Lung (tissue), 16 donors: ENCODE results near the gene PFDN4. TPM values are rescaled to one million over a fixed set of nuclear protein-coding genes. Genes with fewer than 3 reads are reported as not detected.

Experiments used
- ATAC-seq: fragments of 200-7000 bp; cut with Tn5 transposase; one replicate; pipeline ENCODE4 v1.9.1; 2020; ENCODE audit warnings: moderate number of reproducible peaks; ENCODE audit not compliant: insufficient read depth, low FRiP score
- DNase-seq, 3 donors: peaks; one replicate each; pipeline ENCODE4 v3.0.0-alpha.2; 2013 to 2017
- H3K27ac ChIP-seq, 2 donors: one replicate each; pipeline ENCODE4 v1.5.1; 2013; ENCODE audit warnings: mild to moderate bottlenecking in 2 of 2, moderate library complexity in 2 of 2, control low read depth in 1 of 2, inconsistent platforms in 1 of 2, low read depth in 1 of 2, low read length in 1 of 2
- H3K27me3 ChIP-seq, 3 donors: one replicate each; pipeline ENCODE4 v1.5.1; 2013; ENCODE audit warnings: low read length in 2 of 3; ENCODE audit not compliant: control insufficient read depth in 3 of 3, insufficient read depth in 3 of 3
- H3K36me3 ChIP-seq, 4 donors: one replicate each; pipeline ENCODE4 v1.5.1; 2013; ENCODE audit warnings: low read length in 4 of 4, mild to moderate bottlenecking in 1 of 4, moderate library complexity in 1 of 4; ENCODE audit not compliant: control insufficient read depth in 4 of 4, insufficient read depth in 4 of 4
- H3K4me1 ChIP-seq, 5 donors: one replicate each; pipeline ENCODE4 v1.5.1; 2013; ENCODE audit warnings: low read length in 5 of 5, mild to moderate bottlenecking in 2 of 5, moderate library complexity in 1 of 5; ENCODE audit not compliant: control insufficient read depth in 5 of 5, insufficient read depth in 5 of 5
- H3K4me3 ChIP-seq: one replicate; pipeline ENCODE4 v1.5.1; 2013; ENCODE audit warnings: mild to moderate bottlenecking, control low read depth, moderate library complexity
- H3K9ac ChIP-seq, 2 donors: one replicate each; pipeline ENCODE4 v1.5.1; 2013; ENCODE audit warnings: low read length in 2 of 2, control low read depth in 1 of 2; ENCODE audit not compliant: insufficient read depth in 1 of 2
- H3K9me3 ChIP-seq, 4 donors: one replicate each; pipeline ENCODE4 v1.5.1; 2013; ENCODE audit warnings: low read length in 3 of 4, mild to moderate bottlenecking in 1 of 4, moderate library complexity in 1 of 4; ENCODE audit not compliant: control insufficient read depth in 4 of 4, insufficient read depth in 3 of 4
- WGBS, 2 donors: extraction: QIAGEN DNeasy Blood & Tissue Kit; methylation state at CpG; one replicate each; pipeline ENCODE4 v1.1.7; 2013; 5-methylcytosine and 5-hydroxymethylcytosine counted together
- long read RNA-seq, 5 donors: transcript quantifications; one replicate each; lab custom pipeline, GENCODE V29; 2026
- polyA plus RNA-seq, 2 donors: library from polyadenylated mRNA; stranded (reverse); fragments of 200-250 nt; gene quantifications; one replicate each; pipeline ENCODE4 v1.2.1, GENCODE V29; 2013
- total RNA-seq, 2 donors: library from RNA; depleted of rRNA in 1 of 2; stranded (reverse); fragments of >200 nt in 1 of 2; gene quantifications; one replicate each; pipeline ENCODE4 v1.2.1, GENCODE V29; 2014 to 2021
- TF ChIP-seq, protein P1 (sequence below): IDR thresholded peaks from 2 replicates; pipeline ENCODE4 v1.5.1; 2012; ENCODE audit warnings: mild to moderate bottlenecking; ENCODE audit errors: control extremely low read depth, extremely low read depth
- donor health status: control.
- donor health status: control.
- donor health status: Bipolar disorder and iron deficiency.
- donor health status: healthy.
- donor health status: DM: yes; HTN: yes; CAD: no.

The PFDN4 gene, protein sequence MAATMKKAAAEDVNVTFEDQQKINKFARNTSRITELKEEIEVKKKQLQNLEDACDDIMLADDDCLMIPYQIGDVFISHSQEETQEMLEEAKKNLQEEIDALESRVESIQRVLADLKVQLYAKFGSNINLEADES
- total RNA-seq (10 to 100 TPM; 15.9 to 51.8 TPM), polyA plus RNA-seq (10 to 100 TPM; 35.0 to 83.6 TPM)
- long read RNA-seq, donor 1, transcript PFDN4-201 (4 exons, 1,462 nt): major isoform, 30 of 41 reads
- long read RNA-seq, donor 1, partial matches to known transcripts: 11 of 41 reads
- long read RNA-seq, donor 1, other reads (novel, unspliced or antisense): 0 of 41 reads
- long read RNA-seq, donor 2, transcript PFDN4-201 (4 exons, 1,462 nt): major isoform, 13 of 22 reads
- long read RNA-seq, donor 2, partial matches to known transcripts: 9 of 22 reads
- long read RNA-seq, donor 2, other reads (novel, unspliced or antisense): 0 of 22 reads
- long read RNA-seq, donor 3, transcript PFDN4-201 (4 exons, 1,462 nt): major isoform, 26 of 47 reads
- long read RNA-seq, donor 3, partial matches to known transcripts: 21 of 47 reads
- long read RNA-seq, donor 3, other reads (novel, unspliced or antisense): 0 of 47 reads
- long read RNA-seq, donor 4, transcript PFDN4-201 (4 exons, 1,462 nt): major isoform, 18 of 23 reads
- long read RNA-seq, donor 4, partial matches to known transcripts: 5 of 23 reads
- long read RNA-seq, donor 4, other reads (novel, unspliced or antisense): 0 of 23 reads
- long read RNA-seq, donor 5, transcript PFDN4-201 (4 exons, 1,462 nt): major isoform, 58 of 72 reads
- long read RNA-seq, donor 5, partial matches to known transcripts: 14 of 72 reads
- long read RNA-seq, donor 5, other reads (novel, unspliced or antisense): 0 of 72 reads

DNA sequence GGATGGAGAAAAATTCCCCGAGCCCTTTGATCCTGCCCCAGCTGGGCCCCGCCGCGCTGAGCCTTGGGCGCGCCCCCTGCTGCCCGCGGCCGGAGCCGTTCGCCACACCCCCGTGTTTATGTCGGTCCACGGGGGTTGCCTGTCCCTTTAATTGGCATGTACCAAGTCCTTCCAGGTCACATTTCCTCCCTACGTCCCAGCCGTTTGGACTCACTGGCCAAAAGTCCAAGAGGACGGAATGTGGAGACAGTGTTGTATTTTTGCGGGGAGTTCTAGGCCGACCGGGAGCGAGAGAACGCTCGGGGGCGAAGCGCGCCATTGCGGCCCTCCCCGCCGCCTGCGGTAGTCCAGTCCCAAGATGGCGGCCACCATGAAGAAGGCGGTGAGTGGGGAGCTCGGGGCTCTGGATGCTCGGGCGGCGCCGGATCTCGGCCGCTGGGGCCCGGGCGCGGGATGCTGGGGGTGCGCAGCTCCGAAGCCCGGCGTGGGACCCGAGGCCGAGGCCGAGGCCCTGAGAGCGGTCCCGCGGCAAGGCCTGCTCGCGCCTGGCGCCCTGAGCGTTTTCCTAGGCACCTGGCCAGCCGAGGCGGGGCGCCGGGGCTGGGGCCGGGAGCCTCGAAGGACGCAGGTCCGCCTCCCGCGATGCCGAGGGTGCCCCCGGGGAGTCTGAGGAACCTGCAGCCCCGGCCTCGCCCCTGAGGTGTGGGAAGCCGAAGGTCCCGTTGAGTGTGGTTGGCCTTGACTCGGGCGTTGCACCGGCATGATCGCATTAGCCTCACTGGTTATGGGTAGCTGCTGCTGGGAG is at the start of gene PFDN4:
Gene PFDN4 (plus strand): TSS at position 345 of the 805 bp plus-strand sequence. CDS start 14 bp downstream, at position 359.
- H3K9ac ChIP-seq: peak within 1 kb of the TSS; percentile 97 to 100
- no peaks in the 10 kb centered on the region for H3K9me3 ChIP-seq
- WGBS, 2 donors: 1% methylated on average over 62 to 76 of the region's 76 CpGs
- TF ChIP-seq, protein P1, sequence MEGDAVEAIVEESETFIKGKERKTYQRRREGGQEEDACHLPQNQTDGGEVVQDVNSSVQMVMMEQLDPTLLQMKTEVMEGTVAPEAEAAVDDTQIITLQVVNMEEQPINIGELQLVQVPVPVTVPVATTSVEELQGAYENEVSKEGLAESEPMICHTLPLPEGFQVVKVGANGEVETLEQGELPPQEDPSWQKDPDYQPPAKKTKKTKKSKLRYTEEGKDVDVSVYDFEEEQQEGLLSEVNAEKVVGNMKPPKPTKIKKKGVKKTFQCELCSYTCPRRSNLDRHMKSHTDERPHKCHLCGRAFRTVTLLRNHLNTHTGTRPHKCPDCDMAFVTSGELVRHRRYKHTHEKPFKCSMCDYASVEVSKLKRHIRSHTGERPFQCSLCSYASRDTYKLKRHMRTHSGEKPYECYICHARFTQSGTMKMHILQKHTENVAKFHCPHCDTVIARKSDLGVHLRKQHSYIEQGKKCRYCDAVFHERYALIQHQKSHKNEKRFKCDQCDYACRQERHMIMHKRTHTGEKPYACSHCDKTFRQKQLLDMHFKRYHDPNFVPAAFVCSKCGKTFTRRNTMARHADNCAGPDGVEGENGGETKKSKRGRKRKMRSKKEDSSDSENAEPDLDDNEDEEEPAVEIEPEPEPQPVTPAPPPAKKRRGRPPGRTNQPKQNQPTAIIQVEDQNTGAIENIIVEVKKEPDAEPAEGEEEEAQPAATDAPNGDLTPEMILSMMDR: peak; percentile 47
- H3K27me3 ChIP-seq: no peaks in the 10 kb centered on the region
- peaks cover 0 to 2% (median 0%) of the 10 kb centered on the region in 4 donors for H3K36me3 ChIP-seq
- peak within 1 kb of the TSS; percentile 95 for H3K4me3 ChIP-seq
- peak; percentile 89 to 91 (median 90) for DNase-seq
- peak; percentile 95 for ATAC-seq
- peak within 1 kb of the TSS; percentile 94 to 100 for H3K27ac ChIP-seq
- peaks cover 0 to 17% (median 12%) of the 10 kb centered on the region in 5 donors for H3K4me1 ChIP-seq

DNA sequence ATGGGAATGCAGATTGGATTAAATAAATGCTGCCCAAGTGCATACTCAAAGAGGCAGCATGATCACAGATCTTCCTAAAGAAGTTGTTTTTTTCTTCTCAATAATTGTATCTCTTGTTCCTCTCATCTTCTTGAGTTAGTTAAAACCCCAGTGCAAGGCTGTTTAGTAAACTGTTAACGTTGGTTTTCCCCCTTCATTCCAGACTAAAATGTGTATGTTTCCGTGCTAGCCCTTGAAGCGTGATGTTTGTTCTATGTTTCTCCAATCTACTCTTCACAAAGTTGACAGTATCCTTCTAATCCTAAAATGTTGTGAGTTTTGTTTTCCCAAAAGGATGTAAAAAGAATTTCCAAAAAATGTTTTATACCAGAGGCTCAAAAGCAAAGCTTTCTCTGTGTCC is 49.7 kb upstream of the PFDN4 start:
- no peak overlapping the region for H3K4me3 ChIP-seq
- no peak for ATAC-seq
- H3K27me3 ChIP-seq: peaks cover 0 to 13% (median 3%) of the 10 kb centered on the region in 3 donors
- WGBS, 2 donors: 80 to 90% methylated on average over 3 of the region's 3 CpGs
- no peaks in the 10 kb centered on the region for H3K9me3 ChIP-seq
- H3K4me1 ChIP-seq: peaks cover 0 to 1% (median 0%) of the 10 kb centered on the region in 5 donors
- TF ChIP-seq, protein P1: no peak
- H3K27ac ChIP-seq: no peak overlapping the region
- no peaks in the 10 kb centered on the region for H3K36me3 ChIP-seq
- H3K9ac ChIP-seq: no peak overlapping the region
- no peak for DNase-seq

DNA sequence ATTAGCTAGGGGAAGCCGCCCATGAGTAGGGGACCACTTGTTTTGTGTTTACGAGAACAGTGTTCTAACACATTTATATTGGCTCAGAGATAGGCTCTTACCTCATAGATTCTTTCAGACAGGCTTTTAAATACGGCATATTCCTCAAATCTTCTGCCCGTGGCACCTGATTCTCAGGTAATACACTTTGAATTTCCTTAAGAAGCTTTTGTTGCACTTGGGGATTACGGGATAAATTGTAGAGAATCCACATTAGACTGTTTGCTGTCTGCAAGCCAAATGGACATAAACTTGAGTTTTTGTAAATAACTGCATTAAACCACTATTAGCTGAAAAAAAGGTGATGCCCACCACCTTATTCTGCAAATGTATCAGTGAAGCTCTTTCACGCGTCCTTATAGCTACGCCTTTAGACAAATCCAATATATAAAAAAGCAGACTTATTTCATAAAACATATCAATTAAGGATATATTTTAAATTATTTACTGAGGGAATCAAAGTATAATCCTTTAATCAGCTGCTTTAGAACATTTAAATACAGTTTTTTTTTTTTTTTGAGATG is 49.0 kb upstream of the PFDN4 start:
- Histone ChIP-seq H3K27me3 (peaks cover 0 to 14% (median 3%) of the 10 kb centered on the region in 3 donors), H3K27ac (no peak overlapping the region), H3K9me3 (no peaks in the 10 kb centered on the region), H3K4me3 (no peak overlapping the region), H3K36me3 (no peaks in the 10 kb centered on the region), H3K9ac (no peak overlapping the region), H3K4me1 (peaks cover 0 to 1% (median 0%) of the 10 kb centered on the region in 5 donors)
- DNase-seq (no peak), ATAC-seq (no peak)
- TF ChIP-seq, protein P1: no peak
- WGBS, 2 donors: 89 to 92% methylated on average over 8 of the region's 8 CpGs
